ENCODE data around the gene CASP8. TPM values are rescaled to one million over a fixed set of nuclear protein-coding genes. Genes with fewer than 3 reads are reported as not detected.

Gene CASP8
- total RNA-seq, 1 donor from 2014 or later: 2.8 TPM

GRCh38 chr2:201261906-201262305 is 1.6 kb downstream of the CASP8 start:
- Mint-ChIP-seq H3K4me3 (ENCODE audit: low read depth) (no peak overlapping the region), H3K4me1 (ENCODE audit: low read depth) (peaks cover 11% of the 10 kb centered on the region), H3K27me3 (no peaks in the 10 kb centered on the region), H3K9me3 (ENCODE audit: low read depth) (no peaks in the 10 kb centered on the region), H3K27ac (no peak overlapping the region), H3K36me3 (ENCODE audit: insufficient read depth) (no peaks in the 10 kb centered on the region)
- TF ChIP-seq, protein P1, sequence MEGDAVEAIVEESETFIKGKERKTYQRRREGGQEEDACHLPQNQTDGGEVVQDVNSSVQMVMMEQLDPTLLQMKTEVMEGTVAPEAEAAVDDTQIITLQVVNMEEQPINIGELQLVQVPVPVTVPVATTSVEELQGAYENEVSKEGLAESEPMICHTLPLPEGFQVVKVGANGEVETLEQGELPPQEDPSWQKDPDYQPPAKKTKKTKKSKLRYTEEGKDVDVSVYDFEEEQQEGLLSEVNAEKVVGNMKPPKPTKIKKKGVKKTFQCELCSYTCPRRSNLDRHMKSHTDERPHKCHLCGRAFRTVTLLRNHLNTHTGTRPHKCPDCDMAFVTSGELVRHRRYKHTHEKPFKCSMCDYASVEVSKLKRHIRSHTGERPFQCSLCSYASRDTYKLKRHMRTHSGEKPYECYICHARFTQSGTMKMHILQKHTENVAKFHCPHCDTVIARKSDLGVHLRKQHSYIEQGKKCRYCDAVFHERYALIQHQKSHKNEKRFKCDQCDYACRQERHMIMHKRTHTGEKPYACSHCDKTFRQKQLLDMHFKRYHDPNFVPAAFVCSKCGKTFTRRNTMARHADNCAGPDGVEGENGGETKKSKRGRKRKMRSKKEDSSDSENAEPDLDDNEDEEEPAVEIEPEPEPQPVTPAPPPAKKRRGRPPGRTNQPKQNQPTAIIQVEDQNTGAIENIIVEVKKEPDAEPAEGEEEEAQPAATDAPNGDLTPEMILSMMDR (IDR thresholded peaks at IDR 0.05; ENCODE audit: unreplicated experiment): no peak
- DNase-seq (ENCODE audit: low spot score, unreplicated experiment): no peak

- Mint-ChIP-seq H3K36me3 (ENCODE audit: insufficient read depth) (no peaks in the 10 kb centered on the region), H3K4me1 (ENCODE audit: low read depth) (peaks cover 9% of the 10 kb centered on the region), H3K27ac (no peak overlapping the region), H3K27me3 (no peaks in the 10 kb centered on the region), H3K4me3 (ENCODE audit: low read depth) (no peak overlapping the region), H3K9me3 (ENCODE audit: low read depth) (no peaks in the 10 kb centered on the region)
- TF ChIP-seq, protein P1 (IDR thresholded peaks at IDR 0.05; ENCODE audit: unreplicated experiment): no peak
- no peak for DNase-seq (ENCODE audit: low spot score, unreplicated experiment)
Observed at GRCh38 chr2:201262718-201263117, 2.4 kb downstream of the CASP8 start.

DNA sequence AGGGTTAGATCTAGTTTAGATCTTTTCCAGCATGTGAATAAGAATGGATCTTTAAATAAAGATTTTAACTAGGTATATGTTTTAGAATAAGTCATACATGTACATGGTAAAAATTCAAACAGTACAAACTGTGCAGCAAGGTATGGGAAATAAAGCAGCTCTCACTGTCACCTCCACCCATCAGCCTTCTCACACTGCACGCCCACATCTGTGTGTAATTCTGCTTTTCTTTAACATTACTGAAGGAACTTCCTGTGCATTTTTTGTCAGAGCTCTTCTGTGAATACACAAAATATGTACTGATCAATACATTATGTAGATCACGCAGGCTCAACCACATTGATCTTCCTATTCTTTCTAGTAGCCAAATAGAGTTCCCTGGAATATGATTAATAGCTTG is 3.4 kb downstream of the CASP8 start:
- Mint-ChIP-seq H3K4me3 (ENCODE audit: low read depth) (no peak overlapping the region), H3K9me3 (ENCODE audit: low read depth) (no peaks in the 10 kb centered on the region), H3K4me1 (ENCODE audit: low read depth) (peaks cover under 1% of the 10 kb centered on the region), H3K27me3 (no peaks in the 10 kb centered on the region), H3K36me3 (ENCODE audit: insufficient read depth) (no peaks in the 10 kb centered on the region), H3K27ac (no peak overlapping the region)
- TF ChIP-seq, protein P1 (IDR thresholded peaks at IDR 0.05; ENCODE audit: unreplicated experiment): no peak
- DNase-seq (ENCODE audit: low spot score, unreplicated experiment): no peak

DNA sequence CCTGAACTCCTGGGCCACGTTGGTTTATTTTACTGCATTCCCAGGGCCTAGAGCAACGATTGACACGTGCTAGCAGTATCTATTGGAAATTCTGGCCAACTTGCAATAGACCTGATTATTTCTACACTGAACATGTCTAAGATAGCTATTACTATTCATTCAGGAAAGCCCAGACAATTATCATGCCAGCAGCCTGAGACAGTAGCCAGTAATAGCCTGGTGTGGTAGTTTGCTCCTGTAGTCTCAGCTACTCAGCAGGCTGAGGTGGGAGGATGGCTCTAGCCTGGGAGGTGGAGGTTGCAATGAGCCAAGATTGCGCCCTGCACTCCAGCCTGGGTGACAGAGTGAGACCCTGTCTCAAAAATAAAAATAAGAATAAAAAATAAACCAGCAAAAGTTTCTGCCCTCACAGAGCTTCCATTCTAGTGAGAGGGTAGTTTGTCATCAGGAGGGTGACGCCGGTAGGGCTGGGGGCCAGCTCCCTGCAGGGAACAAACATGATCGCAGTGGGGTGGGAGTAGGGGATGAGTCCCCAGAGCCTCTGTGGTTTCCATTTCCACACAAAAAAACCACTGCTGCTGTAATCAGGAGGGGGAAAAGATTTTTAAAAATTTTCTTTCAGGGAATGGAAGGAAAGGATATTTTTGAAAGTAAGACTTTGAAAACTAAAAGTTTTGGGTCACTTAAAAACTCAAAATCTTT is 4.3 kb downstream of the CASP8 start:
- no peak overlapping the region for H3K27ac Mint-ChIP-seq
- TF ChIP-seq, protein P1 (IDR thresholded peaks at IDR 0.05; ENCODE audit: unreplicated experiment): no peak
- H3K4me1 Mint-ChIP-seq (ENCODE audit: low read depth): no peaks in the 10 kb centered on the region
- H3K9me3 Mint-ChIP-seq (ENCODE audit: low read depth): no peaks in the 10 kb centered on the region
- no peak overlapping the region for H3K4me3 Mint-ChIP-seq (ENCODE audit: low read depth)
- no peaks in the 10 kb centered on the region for H3K36me3 Mint-ChIP-seq (ENCODE audit: insufficient read depth)
- no peaks in the 10 kb centered on the region for H3K27me3 Mint-ChIP-seq
- DNase-seq (ENCODE audit: low spot score, unreplicated experiment): no peak

GRCh38 chr2:201266629-201267028 is 6.3 kb downstream of the CASP8 start:
- Mint-ChIP-seq H3K36me3 (ENCODE audit: insufficient read depth) (no peaks in the 10 kb centered on the region), H3K9me3 (ENCODE audit: low read depth) (no peaks in the 10 kb centered on the region), H3K4me3 (ENCODE audit: low read depth) (no peak overlapping the region), H3K27me3 (no peaks in the 10 kb centered on the region), H3K27ac (no peak overlapping the region), H3K4me1 (ENCODE audit: low read depth) (no peaks in the 10 kb centered on the region)
- TF ChIP-seq, protein P1 (IDR thresholded peaks at IDR 0.05; ENCODE audit: unreplicated experiment): no peak
- no peak for DNase-seq (ENCODE audit: low spot score, unreplicated experiment)

All from progenitor cell of endocrine pancreas (in vitro differentiated cells).